Measurements from ENCODE around the gene OR51B5. TPM values are rescaled to one million over a fixed set of nuclear protein-coding genes. Genes with fewer than 3 reads are reported as not detected.

The OR51B5 gene
- total and polyA plus RNA-seq, 10 of the 15 experiments (the other 5 are each of a cell fraction or from before 2014, with no cell fraction given), result 0.04 to 2.1 (median 0.17) TPM; not detected in 6

DNA sequence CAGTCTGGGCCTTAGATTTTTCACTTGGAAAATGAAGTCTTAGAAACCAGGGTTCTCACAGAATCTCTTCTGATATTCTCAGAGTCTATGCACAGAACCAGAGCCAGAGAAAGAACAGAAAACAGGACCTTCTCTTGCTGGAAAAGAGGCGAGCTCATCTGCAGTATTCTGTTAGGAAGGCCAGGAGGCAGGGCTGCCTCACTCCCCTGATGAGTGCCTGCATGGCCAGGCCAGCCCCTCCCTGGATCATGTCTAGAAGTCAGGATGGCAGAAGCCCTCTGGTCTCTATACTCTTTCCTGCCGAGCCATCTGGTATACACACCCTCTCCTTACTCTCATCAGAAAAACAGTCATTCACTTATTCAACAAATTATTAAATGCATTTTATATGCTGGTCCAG lies 41.0 kb upstream of the OR51B5 start:
- ATAC-seq, result no peak

More for the DNA sequence above, 41.0 kb upstream of the OR51B5 start:
- Histone ChIP-seq H3K36me3 (ENCODE audit: control insufficient read depth in 2 of 2, insufficient read depth in 2 of 2, low read length in 1 of 2) (no peaks in the 10 kb centered on the region), H3K27me3 (replicated peaks in 1 of 2; ENCODE audit: control insufficient read depth in 2 of 2, insufficient read depth in 2 of 2, low read length in 1 of 2) (no peaks in the 10 kb centered on the region), H3K4me1 (ENCODE audit: control insufficient read depth, insufficient read depth, low read length) (no peaks in the 10 kb centered on the region), H3K4me2 (ENCODE audit: control insufficient read depth, insufficient read depth) (no peak overlapping the region), H3K9me3 (replicated peaks; ENCODE audit: control insufficient read depth, insufficient read depth, low read length) (no peaks in the 10 kb centered on the region), H3K27ac (ENCODE audit: control insufficient read depth, insufficient read depth) (no peak overlapping the region), H3K79me2 (ENCODE audit: control insufficient read depth, insufficient read depth, low read length) (no peaks in the 10 kb centered on the region), H2AFZ (ENCODE audit: control insufficient read depth, low read depth, low read length) (no peak overlapping the region), H4K20me1 (ENCODE audit: control insufficient read depth, insufficient read depth) (no peaks in the 10 kb centered on the region), H3K4me3 (no peak overlapping the region), H3K9ac (ENCODE audit: control insufficient read depth, insufficient read depth, low read length) (no peak overlapping the region)
- TF ChIP-seq EED (IDR thresholded peaks at IDR 0.05; ENCODE audit: low read depth) (no peak), WRNIP1 (IDR thresholded peaks at IDR 0.05; ENCODE audit: borderline replicate concordance, low read depth, low read length) (no peak), DPF2 (IDR thresholded peaks at IDR 0.05) (no peak), NR2C1 (IDR thresholded peaks at IDR 0.05) (no peak), CREB1 (IDR thresholded peaks at IDR 0.05; ENCODE audit: low read depth) (no peak), SREBF1 (IDR thresholded peaks at IDR 0.05; ENCODE audit: low read length) (no peak), NRF1 (conservative IDR thresholded peaks at IDR 0.05; ENCODE audit: low read depth, low read length) (no peak), EGR1 (IDR thresholded peaks at IDR 0.05; ENCODE audit: borderline replicate concordance in 1 of 2, low read depth in 2 of 2, low read length in 2 of 2) (no peak)
- TF ChIP-seq, protein P1, sequence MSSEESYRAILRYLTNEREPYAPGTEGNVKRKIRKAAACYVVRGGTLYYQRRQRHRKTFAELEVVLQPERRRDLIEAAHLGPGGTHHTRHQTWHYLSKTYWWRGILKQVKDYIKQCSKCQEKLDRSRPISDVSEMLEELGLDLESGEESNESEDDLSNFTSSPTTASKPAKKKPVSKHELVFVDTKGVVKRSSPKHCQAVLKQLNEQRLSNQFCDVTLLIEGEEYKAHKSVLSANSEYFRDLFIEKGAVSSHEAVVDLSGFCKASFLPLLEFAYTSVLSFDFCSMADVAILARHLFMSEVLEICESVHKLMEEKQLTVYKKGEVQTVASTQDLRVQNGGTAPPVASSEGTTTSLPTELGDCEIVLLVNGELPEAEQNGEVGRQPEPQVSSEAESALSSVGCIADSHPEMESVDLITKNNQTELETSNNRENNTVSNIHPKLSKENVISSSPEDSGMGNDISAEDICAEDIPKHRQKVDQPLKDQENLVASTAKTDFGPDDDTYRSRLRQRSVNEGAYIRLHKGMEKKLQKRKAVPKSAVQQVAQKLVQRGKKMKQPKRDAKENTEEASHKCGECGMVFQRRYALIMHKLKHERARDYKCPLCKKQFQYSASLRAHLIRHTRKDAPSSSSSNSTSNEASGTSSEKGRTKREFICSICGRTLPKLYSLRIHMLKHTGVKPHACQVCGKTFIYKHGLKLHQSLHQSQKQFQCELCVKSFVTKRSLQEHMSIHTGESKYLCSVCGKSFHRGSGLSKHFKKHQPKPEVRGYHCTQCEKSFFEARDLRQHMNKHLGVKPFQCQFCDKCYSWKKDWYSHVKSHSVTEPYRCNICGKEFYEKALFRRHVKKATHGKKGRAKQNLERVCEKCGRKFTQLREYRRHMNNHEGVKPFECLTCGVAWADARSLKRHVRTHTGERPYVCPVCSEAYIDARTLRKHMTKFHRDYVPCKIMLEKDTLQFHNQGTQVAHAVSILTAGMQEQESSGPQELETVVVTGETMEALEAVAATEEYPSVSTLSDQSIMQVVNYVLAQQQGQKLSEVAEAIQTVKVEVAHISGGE (CRISPR knock-in tag; IDR thresholded peaks at IDR 0.05), result no peak
- TF ChIP-seq, protein P2, sequence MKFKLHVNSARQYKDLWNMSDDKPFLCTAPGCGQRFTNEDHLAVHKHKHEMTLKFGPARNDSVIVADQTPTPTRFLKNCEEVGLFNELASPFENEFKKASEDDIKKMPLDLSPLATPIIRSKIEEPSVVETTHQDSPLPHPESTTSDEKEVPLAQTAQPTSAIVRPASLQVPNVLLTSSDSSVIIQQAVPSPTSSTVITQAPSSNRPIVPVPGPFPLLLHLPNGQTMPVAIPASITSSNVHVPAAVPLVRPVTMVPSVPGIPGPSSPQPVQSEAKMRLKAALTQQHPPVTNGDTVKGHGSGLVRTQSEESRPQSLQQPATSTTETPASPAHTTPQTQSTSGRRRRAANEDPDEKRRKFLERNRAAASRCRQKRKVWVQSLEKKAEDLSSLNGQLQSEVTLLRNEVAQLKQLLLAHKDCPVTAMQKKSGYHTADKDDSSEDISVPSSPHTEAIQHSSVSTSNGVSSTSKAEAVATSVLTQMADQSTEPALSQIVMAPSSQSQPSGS (IDR thresholded peaks at IDR 0.05; ENCODE audit: low read length), result no peak
- TF ChIP-seq, protein P3, sequence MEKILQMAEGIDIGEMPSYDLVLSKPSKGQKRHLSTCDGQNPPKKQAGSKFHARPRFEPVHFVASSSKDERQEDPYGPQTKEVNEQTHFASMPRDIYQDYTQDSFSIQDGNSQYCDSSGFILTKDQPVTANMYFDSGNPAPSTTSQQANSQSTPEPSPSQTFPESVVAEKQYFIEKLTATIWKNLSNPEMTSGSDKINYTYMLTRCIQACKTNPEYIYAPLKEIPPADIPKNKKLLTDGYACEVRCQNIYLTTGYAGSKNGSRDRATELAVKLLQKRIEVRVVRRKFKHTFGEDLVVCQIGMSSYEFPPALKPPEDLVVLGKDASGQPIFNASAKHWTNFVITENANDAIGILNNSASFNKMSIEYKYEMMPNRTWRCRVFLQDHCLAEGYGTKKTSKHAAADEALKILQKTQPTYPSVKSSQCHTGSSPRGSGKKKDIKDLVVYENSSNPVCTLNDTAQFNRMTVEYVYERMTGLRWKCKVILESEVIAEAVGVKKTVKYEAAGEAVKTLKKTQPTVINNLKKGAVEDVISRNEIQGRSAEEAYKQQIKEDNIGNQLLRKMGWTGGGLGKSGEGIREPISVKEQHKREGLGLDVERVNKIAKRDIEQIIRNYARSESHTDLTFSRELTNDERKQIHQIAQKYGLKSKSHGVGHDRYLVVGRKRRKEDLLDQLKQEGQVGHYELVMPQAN (conservative IDR thresholded peaks at IDR 0.05), result no peak
- DNase-seq (ENCODE audit: low read depth, low spot score) (no peak), FAIRE-seq (no peak)
- POLR2A ChIA-PET, result no interaction called here
- SMC1A ChIA-PET (ENCODE audit: uncharacterized antibody, unreplicated experiment), result no interaction called here
- intact Hi-C loops (cut with micrococcal nuclease; ENCODE audit: unreplicated experiment), result loop anchor here (5.0 kb wide), 3 partner anchors 423 to 1197 kb away; partner anchors contain the start of gene OR52N2
- in situ Hi-C loops (cut with MboI), result loop anchor here (5.0 kb wide), 1 partner anchor 262 kb away; no protein-coding TSS in a partner anchor
- CTCF ChIA-PET, result interaction anchor here (1.5 kb wide), 1 partner anchor 259 kb away, joined by 4 read pairs; no protein-coding TSS in a partner anchor
- WGBS (ENCODE audit: insufficient coverage, insufficient replicate concordance, low lambda C conversion rate, missing lambda C conversion rate), result 36% methylated on average over 2 of the region's 2 CpGs
- no TSS peak for BruUV-seq (replicated peaks)
- RAD21 ChIA-PET (ENCODE audit: unreplicated experiment), result no interaction called here

All from GM12878 (cell line).